ENCODE results near the gene TRIM34.
"Not testable (repeated sequence)": the region's sequence is repeated elsewhere in the genome, so short reads cannot be mapped to it uniquely, and the experiment has no call there.

The TRIM34 gene

DNA sequence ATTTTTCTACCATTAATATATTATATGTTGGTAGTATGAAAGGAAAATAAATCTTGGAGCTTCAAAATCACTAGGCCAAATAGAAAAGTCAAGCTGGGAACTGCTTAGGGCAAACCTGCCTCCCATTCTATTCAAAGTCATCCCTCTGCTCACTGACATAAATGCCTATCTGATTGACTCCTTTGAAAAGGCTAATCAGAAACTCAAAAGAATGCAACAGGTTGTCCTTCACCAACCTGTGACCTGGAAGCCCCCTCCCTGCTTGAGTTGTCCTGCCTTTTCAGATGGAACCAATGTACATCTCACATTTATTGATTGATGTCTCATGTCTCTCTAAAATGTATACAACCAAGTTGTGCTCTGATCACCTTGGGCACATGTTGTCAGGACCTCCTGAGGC lies 3.2 kb upstream of the TRIM34 start:
- no peak for DNase-seq

DNA sequence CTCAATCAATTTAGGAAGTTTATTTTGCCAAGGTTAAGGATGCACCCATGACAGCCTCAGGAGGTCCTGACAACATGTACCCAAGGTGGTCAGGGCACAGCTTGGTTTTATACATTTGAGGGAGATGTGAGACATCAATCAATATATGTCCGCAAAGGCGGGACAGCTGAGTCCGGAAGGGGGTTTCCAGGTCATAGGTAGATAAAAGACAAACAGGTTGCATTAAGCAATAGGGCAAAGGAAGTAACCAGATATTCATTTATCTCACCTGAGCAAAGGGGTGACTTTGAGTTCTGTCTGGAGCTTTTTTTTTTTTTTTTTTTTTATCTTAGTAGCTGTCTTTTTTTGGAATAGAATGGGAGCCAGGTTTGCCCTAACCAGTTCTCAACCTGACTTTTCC lies 2.0 kb upstream of the TRIM34 start:
- no peak for DNase-seq

DNA sequence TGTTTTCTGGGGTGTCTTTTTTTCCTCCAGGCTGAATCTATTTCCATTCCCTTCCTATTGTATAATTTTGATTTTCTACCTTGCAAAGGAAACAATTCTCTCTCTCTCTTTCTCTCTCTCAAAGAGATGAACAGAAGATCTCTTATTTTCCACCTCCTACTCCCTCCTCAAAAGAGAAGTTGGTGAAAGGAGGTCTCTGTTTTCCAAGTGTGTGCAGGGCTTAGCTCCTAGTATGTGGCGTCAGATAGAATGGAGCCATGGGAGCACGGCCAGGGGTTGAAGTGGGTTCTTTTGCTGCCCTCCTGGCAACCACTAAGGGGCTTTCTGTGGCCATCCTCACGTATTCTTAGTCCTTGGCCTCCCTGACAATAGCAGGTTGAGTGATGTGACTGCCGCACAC lies 480 bp downstream of the TRIM34 start:
- no peak for DNase-seq

DNA sequence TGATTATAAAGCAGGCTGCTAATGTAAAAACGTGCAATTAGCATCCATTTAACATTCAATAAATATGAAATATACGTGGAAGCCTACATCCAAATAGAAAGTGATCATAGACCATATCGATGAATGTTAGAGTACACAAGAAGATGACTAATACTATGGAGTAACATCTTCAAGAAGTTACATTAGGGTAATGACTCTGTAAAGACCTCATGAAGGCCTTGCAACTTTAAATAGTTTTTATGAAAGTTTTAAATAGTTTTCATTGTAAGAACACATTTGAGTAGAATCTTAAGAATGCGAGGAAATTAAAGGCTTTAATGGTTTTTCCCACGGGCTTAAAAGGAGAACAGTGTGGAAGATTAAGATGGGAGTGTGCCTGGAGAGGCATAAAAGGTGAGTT lies 1.4 kb downstream of the TRIM34 start:
- DNase-seq = no peak

DNA sequence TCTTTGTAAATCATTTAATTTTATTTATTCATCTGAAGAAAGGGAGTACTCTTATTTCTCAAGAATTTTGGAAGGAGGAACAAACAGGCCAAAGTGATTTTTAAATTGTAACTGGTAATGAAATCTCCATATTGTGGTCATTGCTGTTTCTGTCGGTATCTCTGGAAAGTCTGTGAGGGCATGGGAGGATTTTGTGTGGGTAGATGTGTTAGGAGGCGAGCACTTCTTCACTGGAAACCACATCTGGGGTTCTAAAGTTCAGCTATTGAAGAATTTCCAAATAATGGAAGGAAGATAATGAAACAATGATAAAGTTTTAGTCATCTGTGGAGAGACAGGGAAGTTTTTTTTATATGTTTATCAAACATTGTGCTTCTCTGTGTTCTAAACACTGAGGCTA lies 6.6 kb downstream of the TRIM34 start:
- DNase-seq = no peak

DNA sequence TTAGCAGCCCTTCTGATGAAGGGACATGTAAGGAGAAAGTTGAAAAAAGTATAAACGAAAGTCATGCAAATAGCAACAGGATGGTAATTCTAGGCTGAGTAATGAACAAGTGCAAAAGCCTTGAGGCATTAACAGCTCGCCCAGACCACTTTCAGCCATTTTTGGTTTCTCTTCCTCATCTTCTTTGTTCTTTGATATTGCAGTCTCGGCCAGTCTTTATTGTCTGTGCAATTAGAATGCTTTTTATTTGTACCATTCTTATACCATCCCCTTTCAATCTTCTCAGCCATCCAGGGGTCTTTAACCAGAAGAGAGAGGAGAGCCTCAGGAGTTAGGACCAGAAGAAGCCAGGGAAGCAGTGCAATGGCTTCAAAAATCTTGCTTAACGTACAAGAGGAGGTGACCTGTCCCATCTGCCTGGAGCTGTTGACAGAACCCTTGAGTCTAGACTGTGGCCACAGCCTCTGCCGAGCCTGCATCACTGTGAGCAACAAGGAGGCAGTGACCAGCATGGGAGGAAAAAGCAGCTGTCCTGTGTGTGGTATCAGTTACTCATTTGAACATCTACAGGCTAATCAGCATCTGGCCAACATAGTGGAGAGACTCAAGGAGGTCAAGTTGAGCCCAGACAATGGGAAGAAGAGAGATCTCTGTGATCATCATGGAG lies 7.3 kb downstream of the TRIM34 start:
- DNase-seq = no peak

DNA sequence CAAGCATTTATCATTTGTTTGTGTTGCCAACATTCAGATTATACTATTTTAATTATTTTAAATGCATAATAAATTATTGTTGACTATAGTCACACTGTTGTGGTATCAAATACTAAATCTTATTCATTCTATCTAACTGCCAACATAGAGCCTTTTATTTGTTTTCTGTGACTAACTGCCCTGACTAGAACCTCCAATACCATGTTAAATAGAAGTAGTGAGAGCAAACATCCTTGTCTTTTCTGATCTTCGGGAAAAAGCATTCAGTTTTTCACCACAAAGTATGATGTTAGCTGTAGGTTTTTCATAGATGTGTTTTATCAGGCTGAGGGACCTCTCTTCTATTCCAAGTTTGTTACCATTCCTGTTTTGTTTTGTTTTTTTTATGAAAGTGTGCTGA lies 15.2 kb downstream of the TRIM34 start:
- DNase-seq = no peak

DNA sequence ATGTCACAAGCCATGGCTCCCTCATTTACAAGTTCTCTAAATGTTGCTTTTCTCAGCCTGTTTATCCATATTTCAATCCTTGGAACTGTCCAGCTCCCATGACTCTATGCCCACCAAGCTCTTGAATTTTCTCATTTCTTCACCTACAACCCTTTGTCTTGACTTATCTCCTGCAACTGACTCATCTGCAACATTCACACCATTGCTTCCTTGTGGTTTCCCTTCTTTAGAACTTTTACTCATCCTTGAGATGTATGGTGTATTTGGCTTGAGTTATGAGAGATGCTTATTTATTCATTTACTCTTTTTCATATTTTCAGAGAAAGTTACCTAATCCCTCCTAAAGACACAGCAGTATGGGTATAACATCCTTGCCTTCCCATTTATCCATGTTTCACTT lies 18.8 kb downstream of the TRIM34 start:
- no peak for DNase-seq

DNA sequence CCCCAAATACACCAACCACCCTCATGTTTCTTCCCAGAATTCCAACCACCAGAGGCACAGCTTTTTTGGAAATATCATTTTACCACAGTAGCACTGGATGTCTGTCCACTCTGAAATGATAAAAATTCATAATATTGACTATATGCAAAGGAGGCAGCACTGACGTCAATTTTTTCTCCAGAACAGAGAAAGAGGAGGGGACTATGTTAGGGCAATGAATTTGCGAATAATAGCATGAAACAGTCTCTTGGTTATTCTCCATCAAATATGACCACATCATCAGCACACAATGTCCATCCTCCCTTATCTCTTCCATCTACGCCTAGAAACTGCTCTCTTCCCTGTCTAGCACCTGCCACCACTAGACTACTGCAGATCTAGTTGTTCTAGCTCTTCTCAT lies 21.3 kb downstream of the TRIM34 start:
- DNase-seq = no peak

DNA sequence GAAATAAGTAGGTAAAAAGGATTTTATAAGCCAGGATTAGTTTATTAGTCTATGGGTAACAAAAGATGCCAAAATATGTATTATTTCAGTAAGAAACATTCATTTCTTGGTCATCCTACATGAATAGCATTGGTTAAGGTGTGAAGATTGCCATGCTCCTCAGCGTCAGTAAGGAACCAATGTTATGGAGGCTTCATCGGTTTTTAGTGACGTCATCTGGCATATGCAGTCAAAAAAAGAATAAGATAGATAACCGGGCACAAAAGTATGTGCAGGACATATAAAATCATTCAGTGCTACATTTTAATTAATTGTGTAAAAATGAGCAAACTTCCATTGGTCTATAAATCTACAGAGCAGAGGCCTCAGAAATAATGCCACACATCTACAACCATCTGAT lies 30.7 kb downstream of the TRIM34 start:
- no peak for DNase-seq

DNA sequence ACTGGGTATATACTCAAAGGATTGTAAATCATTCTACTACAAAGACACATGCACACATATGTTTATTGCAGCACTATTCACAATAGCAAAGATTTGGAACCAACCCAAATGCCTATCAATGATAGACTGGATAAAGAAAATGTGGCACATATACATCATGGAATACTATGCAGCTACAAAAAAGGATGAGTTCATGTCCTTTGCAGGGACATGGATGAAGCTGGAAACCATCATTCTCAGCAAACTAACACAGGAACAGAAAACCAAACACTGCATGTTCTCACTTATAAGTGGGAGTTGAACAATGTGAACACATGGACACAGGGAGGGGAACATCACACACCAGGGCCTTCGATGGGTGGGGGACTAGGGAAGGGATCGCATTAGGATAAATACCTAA lies 32.2 kb downstream of the TRIM34 start:
- DNase-seq = not testable (repeated sequence)

DNA sequence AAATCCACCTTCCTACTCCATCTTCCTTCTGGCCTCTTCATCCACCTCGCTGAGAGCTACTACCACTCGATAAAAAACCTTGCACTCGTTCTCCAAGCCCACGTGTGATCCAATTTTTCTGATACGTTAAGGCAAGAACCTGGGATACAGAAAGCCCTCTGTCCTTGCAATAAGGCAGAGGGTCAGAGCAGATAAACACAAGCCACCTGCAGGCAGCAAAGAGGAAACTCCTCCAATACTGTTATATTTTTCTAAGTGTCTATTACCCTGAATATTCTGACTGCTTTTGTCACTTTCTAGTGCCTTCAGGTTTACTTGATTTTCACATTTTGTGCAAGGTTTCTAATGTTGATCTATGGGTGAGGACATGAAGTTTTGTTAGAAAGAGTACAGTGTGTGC lies 33.5 kb downstream of the TRIM34 start:
- DNase-seq = no peak

DNA sequence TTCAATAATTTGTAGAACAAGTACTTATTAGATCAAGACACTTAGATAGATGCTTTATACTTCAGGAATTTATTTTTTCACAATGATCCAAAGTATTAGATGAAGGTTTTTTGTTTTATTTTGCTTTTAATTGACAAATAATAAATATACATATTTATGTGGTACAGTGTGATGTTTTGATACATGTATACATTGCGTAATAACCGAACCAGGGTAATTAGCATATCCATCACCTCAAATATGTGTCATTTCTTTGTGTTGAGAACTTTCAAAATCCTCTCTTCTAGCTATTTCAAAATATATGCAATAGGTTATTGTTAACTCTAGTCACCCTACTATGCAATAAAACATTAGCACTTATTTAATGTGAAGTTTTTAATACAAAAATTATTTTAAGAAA lies 38.7 kb downstream of the TRIM34 start:
- DNase-seq = no peak

DNA sequence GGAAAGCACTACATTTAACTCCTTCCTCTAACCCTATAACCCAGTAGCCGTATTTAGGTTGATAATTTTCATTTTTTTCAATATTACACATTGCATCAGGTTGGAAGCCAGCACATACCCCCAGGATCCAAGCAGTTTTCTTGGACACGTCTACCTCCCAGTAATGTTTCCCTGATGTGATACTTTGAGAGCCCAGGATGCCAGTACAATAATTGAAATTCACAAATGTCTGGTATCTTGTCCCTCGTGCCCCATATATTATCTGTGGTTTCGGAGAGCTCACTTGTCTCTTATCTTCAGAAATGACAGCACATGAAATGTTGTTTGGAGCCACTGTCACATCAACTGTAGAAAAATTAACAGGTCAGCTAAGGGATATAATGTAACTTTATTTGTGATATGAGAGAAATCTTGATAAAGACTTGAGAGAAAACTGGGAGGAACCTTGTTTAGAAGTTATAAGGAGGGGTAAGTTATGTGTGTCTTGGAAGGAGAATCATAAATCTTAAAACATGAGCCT lies 40.3 kb downstream of the TRIM34 start:
- no peak for DNase-seq

DNA sequence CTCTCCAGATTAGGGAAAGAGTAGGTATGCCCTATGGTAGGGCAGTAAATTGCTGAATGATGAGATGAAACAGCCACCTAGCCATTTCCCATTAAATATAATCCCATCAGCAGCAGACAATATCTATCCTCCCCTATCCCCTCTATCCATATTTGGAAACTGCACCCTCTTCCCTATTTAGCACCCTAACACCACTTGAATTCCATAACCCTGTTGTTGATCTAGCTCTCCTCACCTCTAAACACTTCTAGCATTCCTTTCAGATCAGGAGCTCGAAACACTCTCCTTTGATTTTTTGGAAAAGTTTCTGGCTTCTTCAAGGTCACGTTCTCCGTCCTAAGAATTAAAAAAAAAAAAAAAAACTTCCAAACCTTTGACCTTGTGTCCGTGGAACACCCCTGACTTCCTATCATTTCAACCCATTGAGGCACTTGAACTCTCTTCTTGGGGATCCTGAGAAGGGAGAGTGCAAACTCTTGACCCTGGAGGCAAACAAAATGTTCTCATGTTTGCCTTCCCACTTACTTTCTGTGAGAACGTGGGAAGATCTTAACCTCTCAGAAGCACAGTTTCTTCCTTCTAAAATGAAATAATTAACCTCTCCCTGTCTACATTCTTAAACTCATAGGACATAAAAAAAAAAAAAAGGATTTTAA lies 41.1 kb downstream of the TRIM34 start:
- no peak for DNase-seq

DNA sequence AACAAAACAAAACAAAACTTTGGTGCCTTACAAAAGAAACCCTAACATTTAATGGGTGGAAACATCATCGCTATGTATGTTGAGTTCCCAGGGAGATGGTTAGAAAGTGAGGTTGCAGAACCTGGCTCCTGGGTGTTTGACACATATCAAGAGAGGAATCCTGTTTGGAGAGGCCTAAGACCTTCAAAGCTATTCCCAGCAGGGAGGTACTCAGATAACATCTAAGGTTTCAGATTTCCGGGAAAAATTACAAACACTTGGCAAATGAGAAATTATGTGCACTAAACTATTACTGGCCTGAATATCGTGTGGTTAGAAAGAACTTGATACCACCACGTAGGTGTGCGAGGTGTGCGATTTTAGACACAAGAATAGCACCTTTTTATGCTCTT lies 41.6 kb downstream of the TRIM34 start:
- no peak for DNase-seq

DNA sequence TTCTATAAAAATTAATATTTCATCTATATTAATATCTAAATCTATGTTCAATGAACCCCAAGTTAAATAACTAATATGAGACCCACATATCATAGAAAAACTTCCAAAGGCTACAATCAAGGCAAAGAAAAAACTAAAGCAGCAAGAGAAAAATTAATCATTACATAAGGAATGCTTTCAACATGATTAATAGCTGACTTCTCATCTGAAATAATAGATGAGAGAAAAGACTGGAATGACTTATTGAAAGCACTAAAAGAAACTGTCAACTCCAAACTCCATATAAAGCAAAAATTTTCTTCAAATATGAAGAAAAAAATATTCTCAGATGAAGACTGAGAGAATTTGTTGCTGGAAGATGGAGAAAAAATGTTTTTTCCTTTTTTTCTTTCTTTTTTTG lies 47.0 kb downstream of the TRIM34 start:
- DNase-seq = no peak

DNA sequence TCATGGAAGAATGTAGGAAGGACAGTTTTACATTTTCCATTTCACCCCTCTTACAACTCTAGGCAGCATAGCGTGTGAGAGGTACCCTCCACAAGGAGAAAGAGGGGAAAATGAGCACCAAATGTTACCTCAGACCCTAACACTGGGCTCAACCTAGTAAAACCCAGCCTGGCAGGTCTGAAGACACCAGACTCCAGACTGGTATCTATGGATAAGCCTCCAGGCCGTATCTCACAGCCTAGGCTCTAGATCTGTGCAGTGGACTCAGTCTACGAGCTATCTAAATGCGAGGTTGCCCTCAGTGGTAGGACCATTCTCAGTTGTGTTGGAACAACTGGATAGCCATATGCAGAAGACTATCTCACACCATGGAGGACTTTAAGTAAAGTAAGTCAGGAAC lies 49.6 kb downstream of the TRIM34 start:
- no peak for DNase-seq

DNA sequence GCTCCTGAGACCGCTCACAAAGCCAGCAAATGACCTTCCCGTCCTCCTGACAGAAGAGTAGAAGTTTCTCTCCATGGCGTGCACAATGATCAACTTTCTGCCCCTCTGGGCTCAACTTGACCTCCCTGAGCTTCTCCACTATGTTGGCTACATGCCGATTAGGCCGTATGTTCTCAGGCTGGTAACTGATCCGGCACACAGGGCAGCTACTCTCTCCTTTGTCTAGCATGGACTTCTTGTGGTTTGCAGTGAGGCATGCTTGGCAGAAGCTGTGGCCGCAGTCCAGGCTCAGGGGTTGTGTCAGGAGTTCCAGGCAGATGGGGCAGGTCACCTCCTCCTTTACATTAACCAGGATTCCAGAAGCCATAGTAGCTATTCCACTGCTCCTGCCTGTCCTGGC lies 55.0 kb downstream of the TRIM34 start:
- DNase-seq = no peak

DNA sequence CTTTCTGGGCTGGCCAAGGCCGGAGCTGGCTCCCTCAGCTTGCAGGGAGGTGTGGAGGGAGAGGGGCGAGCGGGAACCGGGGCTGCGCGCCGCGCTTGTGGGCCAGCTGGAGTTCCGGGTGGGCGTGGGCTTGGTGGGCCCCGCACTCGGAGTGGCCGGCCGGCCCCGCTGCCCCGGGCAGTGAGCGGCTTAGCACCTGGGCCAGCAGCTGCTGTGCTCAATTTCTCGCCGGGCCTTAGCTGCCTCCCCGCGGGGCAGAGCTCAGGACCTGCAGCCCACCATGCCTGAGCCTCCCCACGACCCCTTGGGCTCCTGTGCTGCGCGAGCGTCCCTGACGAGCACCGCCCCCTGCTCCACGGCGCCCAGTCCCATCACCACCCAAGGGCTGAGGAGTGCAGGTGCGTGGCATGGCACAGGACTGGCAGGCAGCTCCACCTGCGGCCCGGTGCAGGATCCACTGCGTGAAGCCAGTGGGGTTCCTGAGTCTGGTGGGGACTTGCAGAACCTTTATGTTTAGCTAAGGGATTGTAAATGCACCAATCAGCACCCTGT lies 58.2 kb downstream of the TRIM34 start:
- DNase-seq = not testable (repeated sequence)

DNA sequence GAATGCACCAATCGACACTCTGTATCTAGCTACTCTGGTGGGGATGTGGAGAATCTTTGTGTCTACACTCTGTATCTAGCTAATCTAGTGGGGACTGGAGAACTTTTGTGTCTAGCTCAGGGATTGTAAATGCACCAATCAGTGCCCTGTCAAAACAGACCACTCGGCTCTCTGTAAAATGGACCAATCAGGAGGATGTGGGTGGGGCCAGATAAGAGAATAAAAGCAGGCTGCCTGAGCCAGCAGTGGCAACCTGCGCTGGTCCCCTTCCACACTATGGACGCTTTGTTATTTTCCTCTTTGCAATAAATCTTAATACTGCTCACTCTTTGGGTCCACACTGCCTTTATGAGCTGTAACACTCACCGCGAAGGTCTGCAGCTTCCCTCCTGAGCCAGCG lies 58.8 kb downstream of the TRIM34 start:
- DNase-seq = not testable (repeated sequence)

DNA sequence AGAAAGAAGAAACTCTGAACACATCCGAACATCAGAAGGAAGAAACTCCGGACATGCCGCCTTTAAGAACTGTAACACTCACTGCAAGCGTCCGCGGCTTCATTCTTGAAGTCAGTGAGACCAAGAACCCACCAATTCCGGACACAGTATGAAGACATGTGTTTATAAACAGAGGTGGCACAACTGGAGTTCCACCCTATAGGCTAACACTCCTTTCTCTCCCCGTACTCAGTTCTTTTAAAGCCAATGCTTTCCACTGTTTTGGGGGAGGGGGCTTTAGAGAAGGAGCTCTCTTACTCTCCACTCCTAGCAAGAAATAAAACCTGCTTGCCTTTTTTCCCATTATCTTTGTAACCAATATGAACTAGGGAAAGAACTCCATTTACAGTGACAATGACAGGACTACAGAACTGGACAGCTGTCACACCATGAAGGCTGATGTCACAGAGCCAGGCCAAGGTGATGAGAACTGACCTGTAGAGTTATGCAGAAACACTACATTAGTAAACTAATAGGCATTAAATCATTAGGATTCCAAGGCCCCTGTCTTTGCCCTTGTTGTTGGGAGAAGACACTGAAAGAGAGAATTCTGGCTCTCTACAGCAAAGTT lies 59.3 kb downstream of the TRIM34 start:
- DNase-seq = no peak

DNA sequence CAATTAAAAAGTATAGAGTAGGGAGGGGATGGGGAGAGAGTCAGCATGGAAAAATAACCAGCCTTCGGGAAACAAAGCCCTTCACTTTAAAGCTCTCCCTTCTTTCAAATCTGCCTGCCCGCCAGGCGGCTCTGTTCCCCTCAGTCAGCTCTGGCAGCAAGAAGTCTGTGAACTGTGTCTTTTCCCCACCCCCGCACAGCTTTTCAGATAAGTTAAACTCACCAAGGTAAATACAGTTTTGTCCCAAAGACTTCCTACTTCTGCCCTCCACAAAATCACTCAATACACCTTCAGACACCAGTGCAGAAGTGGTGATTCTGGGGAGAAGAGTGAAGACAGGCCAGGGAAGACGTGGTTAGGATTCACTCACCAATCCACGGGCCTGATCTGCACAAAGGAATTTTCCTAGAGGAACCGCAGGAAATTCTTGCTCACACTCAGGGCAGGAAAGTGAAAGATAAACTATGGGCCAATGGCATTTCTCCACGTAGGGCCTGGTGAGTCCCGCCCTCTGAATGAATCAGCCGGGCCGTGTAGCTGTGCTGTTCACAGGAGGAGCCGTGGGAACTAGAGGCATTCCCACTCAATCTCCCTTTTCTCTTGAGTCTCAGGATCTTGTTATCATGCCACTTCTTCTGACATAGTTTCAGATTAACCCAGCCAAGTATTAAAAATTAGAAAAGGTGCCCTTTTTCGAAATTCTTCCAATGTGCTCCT lies 60.0 kb downstream of the TRIM34 start, which contains the start of gene TRIM5:
TSS of gene TRIM5 (minus strand) at position 429 of the 717 bp plus-strand sequence. CDS start 4,897 bp downstream, outside the sequence.
- DNase-seq = no peak

All from NCI-H510A (cell line).